ENCODE data around the gene EXOC4. TPM values are rescaled to one million over a fixed set of nuclear protein-coding genes. Genes with fewer than 3 reads are reported as not detected.
A peak's percentile ranks its signal among the peaks of the same experiment; 100 is the strongest.

EXOC4 gene
- total RNA-seq, 1 donor from 2014 or later: 41.3 TPM

GRCh38 chr7:134004829-134005505 lies 752.1 kb downstream of the EXOC4 start:
- H3K4me3 ChIP-seq (ENCODE audit: low read depth, low read length): no peak overlapping the region
- TF ChIP-seq CTCF (conservative IDR thresholded peaks at IDR 0.05; ENCODE audit: low read depth, low read length): no peak
- no peak for DNase-seq (ENCODE audit: low read depth)

GRCh38 chr7:134009314-134010110 lies 756.6 kb downstream of the EXOC4 start:
- TF ChIP-seq CTCF (conservative IDR thresholded peaks at IDR 0.05; ENCODE audit: low read depth, low read length): no peak
- H3K4me3 ChIP-seq (ENCODE audit: low read depth, low read length): no peak overlapping the region
- no peak for DNase-seq (ENCODE audit: low read depth)

GRCh38 chr7:134013249-134013648 lies 760.4 kb downstream of the EXOC4 start:
- no peak for DNase-seq (ENCODE audit: low read depth)
- no peak for TF ChIP-seq CTCF (conservative IDR thresholded peaks at IDR 0.05; ENCODE audit: low read depth, low read length)
- H3K4me3 ChIP-seq (ENCODE audit: low read depth, low read length): no peak overlapping the region

GRCh38 chr7:134014935-134015334 lies 762.1 kb downstream of the EXOC4 start:
- no peak overlapping the region for H3K4me3 ChIP-seq (ENCODE audit: low read depth, low read length)
- TF ChIP-seq CTCF (conservative IDR thresholded peaks at IDR 0.05; ENCODE audit: low read depth, low read length): no peak
- DNase-seq (ENCODE audit: low read depth): no peak

- no peak overlapping the region for H3K4me3 ChIP-seq (ENCODE audit: low read depth, low read length)
- no peak for DNase-seq (ENCODE audit: low read depth)
- TF ChIP-seq CTCF (conservative IDR thresholded peaks at IDR 0.05; ENCODE audit: low read depth, low read length): peak; percentile 84
Observed at GRCh38 chr7:134016223-134016941, 763.5 kb downstream of the EXOC4 start.

- TF ChIP-seq CTCF (conservative IDR thresholded peaks at IDR 0.05; ENCODE audit: low read depth, low read length): no peak
- DNase-seq (ENCODE audit: low read depth): no peak
- H3K4me3 ChIP-seq (ENCODE audit: low read depth, low read length): no peak overlapping the region
Observed at GRCh38 chr7:134016942-134017303, 764.0 kb downstream of the EXOC4 start.
